Stimulated activated CD8-positive, alpha-beta memory T cell treated with anti-CD3 and anti-CD28 coated beads, Interleukin-7, amount 100 ng/mL, for 48 hours (primary cell): Measurements from ENCODE around the gene FAM241B.

Experiments
- DNase-seq, 2 donors: peaks; one replicate each; pipeline ENCODE4 v3.0.0-alpha.2; 2020; ENCODE audit warnings: low read depth in 1 of 2; ENCODE audit errors: extremely low read depth in 1 of 2

Gene FAM241B

GRCh38 chr10:69633673-69634635, 3.9 kb downstream of the FAM241B start:
- DNase-seq: no peak

DNA sequence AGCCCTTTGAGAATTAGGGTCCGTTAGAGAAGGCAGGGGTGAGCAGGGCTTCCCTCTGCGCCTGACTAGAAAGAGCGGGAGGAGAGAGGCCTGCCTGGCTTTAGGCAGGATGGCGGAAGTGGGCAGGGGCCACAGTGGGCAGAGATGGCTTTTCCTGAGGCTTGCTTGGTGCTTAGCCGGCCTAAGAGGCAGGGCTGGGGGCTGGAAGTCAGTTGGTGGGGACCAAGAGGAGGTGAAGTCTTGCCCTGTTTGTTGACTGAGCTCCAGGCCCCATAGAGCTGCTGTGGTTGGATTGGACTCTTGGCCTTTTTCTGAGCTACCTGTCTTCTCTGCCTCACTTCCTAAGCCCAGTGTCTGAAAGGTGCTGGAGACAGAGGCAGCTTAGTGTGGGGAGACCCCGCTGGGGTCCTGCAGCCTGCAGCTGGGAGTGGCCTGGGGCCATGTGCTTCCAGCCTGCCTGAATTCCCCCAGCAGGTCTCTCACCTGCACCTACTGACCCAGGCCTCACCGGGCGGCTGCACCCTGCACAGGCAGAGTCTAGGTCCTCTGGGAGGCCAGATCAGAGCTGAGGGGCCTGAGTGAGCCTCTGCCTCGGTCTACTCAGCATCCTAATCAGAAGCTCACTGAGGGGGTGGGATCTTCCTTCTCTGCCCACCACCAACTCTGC, 4.8 kb downstream of the FAM241B start:
- no peak for DNase-seq

GRCh38 chr10:69635428-69636272, 5.6 kb downstream of the FAM241B start:
- no peak for DNase-seq

GRCh38 chr10:69636273-69636575, 6.2 kb downstream of the FAM241B start:
- DNase-seq: no peak

GRCh38 chr10:69636626-69637605, 6.9 kb downstream of the FAM241B start:
- DNase-seq: no peak

DNA sequence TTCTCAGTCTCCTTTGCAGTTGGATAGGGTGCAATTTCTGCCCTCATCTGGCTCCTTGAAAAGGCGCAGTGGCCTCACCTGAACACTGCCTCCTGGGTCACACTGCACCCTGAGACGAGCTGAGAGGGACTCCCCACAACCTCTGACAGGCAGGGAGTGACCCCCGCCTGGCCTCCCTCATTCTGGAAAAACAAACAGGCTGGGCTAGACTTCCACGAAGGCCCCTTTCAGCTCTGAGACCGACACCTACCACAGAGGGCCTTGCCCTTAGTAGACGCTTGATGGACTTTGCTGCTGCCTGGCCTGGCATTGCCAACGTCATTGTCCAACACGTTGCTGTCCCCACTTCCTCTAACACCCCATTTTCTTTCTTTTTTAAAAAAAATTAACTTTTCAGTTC, 8.6 kb downstream of the FAM241B start:
- DNase-seq: no peak

DNA sequence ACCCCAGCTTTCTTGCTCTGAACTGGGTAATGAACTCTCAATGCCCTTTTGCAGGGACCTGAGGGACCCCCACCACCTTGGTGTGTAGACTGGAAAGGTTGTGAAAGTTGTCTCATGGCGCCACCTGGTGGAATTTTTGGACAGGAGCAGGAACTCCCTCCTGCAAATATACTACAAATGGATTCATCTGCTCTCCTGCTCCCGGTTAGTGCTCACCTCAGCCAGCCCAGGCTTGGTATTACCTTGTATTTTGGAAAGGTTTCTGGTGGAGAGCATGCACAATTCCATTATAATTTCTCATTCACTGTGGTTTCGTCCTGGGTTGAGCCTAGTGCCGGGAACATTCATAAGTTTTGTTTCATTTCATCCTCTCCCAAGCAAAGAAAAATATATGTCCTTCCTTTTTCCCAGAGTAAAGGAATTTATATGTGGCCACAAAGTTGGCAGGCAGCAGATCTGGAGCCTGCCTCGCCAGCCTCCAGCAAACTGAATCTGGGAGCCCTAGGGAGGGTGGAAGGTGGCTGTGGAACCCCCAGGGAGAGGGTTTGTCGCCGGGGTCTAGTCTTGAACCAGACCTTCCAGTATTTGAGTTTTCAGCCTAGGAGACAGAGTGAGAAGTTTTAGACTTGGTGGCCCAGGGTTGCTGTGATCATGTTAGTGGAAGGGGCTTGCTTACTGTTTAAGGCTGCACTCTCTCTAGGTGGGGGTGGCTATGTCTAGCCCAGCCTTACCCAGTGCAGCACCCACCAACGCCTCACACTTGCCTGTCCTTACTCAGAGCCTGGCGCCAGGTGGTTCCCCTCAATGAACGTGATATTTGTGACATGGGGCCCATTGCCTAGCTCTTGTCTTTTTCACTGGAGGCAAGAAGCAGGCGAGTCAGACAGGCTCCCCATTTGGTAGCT, 9.5 kb downstream of the FAM241B start:
- DNase-seq: peak; percentile 10 to 34

DNA sequence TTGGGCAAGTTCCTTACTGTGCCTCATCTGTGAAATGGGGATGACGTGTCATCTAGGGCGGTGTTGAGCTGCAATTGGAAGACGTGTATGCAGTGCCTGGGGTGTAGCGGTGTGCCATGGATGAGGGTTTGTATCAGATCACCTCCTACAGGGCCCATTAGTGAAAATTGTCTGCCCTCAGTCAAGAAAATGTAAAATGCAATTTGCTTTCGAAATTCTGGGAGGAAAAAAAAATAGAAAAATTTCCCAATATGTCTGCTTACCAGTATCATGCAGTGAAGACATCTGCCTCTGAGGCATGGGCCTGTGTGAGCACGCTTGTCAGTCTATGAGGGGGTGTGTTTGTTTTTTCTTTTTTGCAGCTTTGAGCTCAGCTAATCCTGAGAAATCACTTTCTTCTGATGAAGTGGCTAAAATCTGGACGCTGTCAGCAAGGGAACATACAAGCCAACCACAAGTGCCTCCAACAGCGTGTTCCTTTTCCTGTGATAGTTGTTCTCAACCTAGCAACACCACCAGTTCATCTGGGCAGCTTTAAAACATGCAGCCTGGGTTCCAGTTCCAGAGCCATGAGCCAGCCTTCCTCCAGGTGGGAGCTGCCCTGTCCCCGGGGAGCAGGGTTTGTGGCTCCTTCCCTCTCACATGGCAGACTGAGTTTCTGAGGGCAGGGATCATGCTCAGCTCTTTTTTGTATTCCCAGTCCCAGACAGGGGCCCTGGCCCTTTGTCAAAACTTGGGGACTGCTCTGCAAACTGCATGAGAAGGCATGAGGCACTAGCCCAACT, 10.3 kb downstream of the FAM241B start:
- no peak for DNase-seq

DNA sequence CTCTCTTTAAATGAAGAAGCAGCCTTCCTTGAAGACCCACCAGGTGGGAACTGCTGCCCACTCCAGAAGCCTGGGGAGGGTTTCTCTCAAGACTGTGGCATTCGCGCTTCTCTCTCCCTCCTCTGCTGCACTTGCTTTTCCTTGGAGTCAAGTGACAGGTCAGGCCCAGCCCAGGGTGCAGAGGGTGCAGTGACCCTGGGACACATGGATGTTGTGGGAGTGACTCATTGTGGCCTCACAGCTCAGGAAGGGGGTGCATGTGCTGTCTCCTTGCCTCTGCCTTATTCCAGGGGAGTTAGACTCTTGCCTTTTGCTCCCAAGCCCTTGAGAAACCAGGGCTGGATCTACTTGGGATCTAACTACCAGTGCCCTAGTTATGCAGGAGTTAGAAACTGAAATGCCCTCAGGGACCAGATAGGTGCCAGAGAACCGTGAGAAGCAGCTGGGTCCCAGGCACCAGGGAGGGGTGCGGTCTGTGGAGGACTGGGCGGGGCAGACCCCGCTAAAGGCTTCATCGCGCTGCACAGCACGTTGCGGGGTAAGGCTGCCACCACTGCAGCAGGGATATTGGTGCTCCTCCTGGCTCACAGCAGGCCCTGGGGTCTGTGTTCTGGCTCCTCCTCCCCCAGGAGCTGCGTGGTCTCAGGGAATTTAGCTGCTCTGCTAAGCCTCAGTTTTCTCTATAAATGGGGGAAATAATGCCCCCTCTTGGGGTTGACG, 11.4 kb downstream of the FAM241B start:
- DNase-seq: no peak

GRCh38 chr10:69642747-69643146, 12.7 kb downstream of the FAM241B start:
- no peak for DNase-seq

DNA sequence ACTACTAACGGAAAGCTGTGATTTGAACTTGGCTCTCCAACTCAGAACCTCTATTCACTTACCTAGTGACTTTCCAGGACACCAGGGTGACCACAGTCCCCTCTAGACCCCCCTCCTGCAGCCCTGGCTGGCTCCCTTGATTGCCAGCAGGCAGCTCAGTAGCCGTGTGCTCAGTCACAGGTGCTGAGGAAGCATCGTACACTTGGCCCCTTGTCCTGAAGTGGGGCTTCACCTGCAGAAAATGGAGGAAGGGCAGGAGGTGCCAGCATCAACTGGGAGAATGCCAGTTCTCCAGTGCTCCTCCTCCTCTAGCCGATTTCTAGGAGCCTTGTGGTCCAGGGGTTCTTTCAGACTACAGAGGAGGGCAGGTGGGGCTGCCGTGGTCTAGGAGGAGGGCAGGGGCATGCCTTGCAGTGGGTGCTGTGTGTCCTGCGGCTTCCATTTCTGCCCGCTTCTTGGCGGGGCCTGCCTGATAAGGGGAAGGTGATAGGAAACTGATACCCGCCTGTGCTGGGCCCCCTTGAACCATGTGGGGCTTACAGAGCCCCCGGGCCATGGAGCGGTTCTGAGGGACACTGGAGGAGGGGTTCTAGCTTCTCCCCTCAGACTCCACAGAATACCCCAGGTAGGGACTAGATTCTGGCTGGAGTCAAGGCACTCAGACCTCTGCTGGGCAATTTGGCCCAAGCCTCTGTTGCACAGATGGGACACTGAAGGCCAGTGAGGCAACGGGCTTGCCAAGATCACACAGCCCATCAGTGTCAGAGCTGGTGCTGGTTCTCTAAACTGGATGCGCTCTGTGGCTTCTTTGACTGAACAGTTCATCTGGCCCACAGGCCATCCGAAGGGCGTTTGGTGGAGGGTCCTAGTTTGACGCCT, 14.0 kb downstream of the FAM241B start:
- no peak for DNase-seq

DNA sequence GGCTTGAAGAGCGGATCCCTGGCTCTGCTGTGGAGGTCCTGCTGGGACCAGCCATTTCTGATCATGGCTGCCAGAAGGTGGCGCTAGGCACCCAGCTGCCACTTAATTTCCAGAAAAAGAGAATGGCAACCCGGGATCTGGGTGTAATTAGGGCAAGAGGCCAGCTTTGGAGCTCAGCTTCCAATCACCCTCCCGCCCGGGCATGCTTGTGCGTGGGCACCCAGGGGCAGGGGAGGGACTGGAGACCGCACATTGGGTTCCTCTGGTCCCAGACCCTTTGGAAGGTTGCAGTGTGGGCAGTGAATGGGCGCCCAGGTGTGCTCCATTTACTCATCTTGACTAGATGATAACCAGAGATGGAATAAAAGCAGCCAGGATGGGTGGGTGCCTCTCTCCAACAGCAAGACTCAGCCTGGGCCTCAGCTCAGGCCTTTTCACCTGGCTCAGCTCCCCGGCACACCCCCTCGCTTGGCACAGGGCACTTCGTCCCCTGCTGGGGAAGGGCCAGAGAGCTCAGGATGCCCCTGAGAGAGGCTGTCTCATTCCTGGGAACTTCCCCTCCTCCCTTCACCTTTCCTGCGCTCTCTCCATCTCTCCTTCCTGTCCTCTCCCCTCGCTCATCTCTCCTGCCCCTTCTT, 14.7 kb downstream of the FAM241B start:
- peak; percentile 14 to 15 for DNase-seq

DNA sequence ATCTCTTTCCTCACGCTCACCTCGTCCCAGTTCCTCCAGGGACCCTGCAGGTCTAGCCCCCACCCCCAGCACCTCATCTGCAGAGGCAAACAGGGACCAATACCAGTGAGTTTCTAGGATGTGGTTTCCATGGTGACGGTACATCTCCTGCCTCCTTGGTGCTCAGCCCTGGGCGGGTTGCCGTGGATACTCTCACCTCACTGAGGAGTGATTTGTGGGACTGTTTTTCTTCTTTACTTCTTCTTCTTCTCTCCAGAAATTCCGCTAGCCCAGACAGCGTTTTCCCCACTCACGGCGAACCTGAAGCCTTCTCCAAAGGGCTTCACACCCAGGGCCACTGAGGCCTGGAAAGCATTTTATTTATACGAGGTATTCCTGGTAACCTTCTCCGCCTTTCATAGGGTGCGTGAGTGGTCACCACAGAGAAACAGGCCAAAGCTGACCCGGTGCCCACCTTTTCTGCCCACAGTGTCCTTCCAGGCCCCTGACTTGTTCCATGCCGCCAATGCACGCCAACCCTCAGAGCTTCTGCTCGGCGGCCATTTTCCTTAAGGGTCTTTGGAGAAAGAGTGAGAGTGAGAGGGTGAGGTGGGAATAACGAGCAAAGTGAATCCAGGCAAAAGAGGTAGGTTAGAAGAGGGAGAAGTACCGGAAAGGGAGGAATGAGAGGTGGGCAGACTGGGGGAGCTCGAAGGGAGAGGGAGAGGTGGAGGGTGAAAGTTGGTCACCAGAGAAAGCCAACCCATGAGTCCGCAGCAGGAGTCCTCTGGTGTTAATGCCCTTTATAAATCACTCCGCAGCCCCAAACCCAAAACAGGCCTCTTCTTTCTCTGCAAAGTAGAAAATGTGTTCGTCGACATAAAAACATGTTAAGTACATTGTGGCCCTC, 15.5 kb downstream of the FAM241B start:
- DNase-seq: no peak

- no peak for DNase-seq
These were observed 16.4 kb downstream of the FAM241B start for GRCh38 chr10:69646185-69647060.
